Right lobe of liver (tissue), 6 donors: ENCODE data around the gene IFI35. TPM values are rescaled to one million over a fixed set of nuclear protein-coding genes. Genes with fewer than 3 reads are reported as not detected.

Experiments
- ATAC-seq, 4 donors: fragments of 200-7000 bp; cut with Tn5 transposase; one replicate each; pipeline ENCODE4 v1.9.1; 2020; ENCODE audit warnings: mild to moderate bottlenecking in 4 of 4, moderate library complexity in 4 of 4
- DNase-seq, 3 donors: peaks; one replicate each; pipeline ENCODE4 v3.0.0-alpha.2; 2020
- H3K27ac ChIP-seq, 3 donors: fragments of 200-600 bp; one replicate each; pipeline ENCODE4 v1.8.0; 2022
- H3K27me3 ChIP-seq, 2 donors: fragments of 200-600 bp; one replicate each; pipeline ENCODE4 v1.8.0; 2022
- H3K36me3 ChIP-seq, 4 donors: fragments of 200-600 bp; sonication (generic) in 1 of 4; one replicate each; pipeline versions ENCODE4 v1.5.1 to v1.8.0; 2017 to 2022; ENCODE audit warnings: control low read depth in 1 of 4
- H3K4me1 ChIP-seq, 4 donors: fragments of 200-600 bp; sonication (generic) in 1 of 4; one replicate each; pipeline versions ENCODE4 v1.5.1 to v1.8.0; 2017 to 2022; ENCODE audit warnings: control low read depth in 1 of 4
- H3K4me3 ChIP-seq, 3 donors: fragments of 200-600 bp; one replicate each; pipeline ENCODE4 v1.8.0; 2022
- H3K9me3 ChIP-seq, 4 donors: fragments of 200-600 bp; sonication (generic) in 1 of 4; one replicate each; pipeline versions ENCODE4 v1.5.1 to v1.8.0; 2017 to 2022; ENCODE audit warnings: control low read depth in 1 of 4
- POLR2A ChIP-seq: fragments of 450-650 bp; IDR thresholded peaks from one replicate; pipeline ENCODE4 v1.6.1; 2017; ENCODE audit warnings: antibody characterized with exemption, mild to moderate bottlenecking
- WGBS: methylation state at CpG from one replicate; pipeline ENCODE4 v1.1.6; 2018; ENCODE audit warnings: low coverage, low lambda C conversion rate; ENCODE audit not compliant: insufficient coverage; ENCODE audit errors: missing lambda C conversion rate; 5-methylcytosine and 5-hydroxymethylcytosine counted together
- intact Hi-C, 2 donors: fragments of 100-400 bp; cut with DNase I; formaldehyde crosslinking; loops; one replicate each; pipeline versions ENCODE4 v1.11.2 to v1.14.1; 2022
- total RNA-seq, 6 experiments: library from RNA; depleted of rRNA in 2 of 6; stranded (reverse); fragments of >200 nt in 2 of 6; fragmentation: NEBNext Ultra II Directional in 3 of 6; extraction: Animal tissue kit (Norgen Biotek cat#: 25700) in 3 of 6; gene quantifications; one replicate each; pipeline versions ENCODE4 v1.1.0 to v1.2.4, GENCODE V29; 2016 to 2023
- TF ChIP-seq, protein P1 (sequence below), 4 donors: fragments of 200-600 bp in 3 of 4; fragments of 450-650 bp in 1 of 4; IDR thresholded peaks; one replicate each; pipeline versions ENCODE4 v1.5.1 to v1.8.0; 2016 to 2022; ENCODE audit warnings: antibody characterized with exemption in 4 of 4, mild to moderate bottlenecking in 2 of 4
- donor health status: DM: no; HTN: yes; CAD: no.
- donor health status: DM: no; HTN: no; CAD: no.
- donor health status: DM: no; HTN: no; CAD: no.
- donor health status: DM: no; HTN: yes; CAD: no.
- donor health status: DM: no; HTN: yes; CAD: no.

IFI35 gene
- total RNA-seq, 6 experiments from 2014 or later: 14.1 to 23.3 (median 18.1) TPM

DNA sequence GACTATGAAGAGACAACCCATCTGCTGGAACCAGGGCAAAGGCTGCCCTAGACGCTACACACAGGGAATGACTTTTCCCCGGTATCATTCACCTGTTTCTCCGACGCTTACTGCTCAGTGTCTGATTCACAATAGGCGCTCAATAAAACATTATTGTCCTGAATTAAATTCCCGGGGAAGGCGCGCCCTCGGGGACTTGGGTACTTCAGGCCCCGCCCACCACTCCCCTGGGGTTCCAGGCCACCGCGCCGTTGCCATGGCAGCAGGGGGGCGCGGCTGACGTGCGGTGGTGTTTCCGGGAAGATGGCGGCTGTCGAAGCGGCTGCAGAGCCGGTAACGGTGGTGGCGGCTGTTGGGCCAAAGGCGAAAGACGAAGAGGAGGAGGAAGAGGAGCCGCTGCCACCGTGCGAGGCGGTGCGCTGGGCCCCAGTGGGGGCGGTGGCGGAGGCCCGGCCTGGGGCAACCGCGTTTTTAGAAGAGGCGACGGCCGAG, 26.3 kb upstream of the IFI35 start, which contains the start of gene RUNDC1:
Gene RUNDC1 (plus strand): TSS at position 292 of the 492 bp plus-strand sequence. CDS start 12 bp downstream, at position 304.
- peak within 1 kb of the TSS; percentile 40 to 82 (median 77) for H3K27ac ChIP-seq
- 0% methylated on average over 5 of the region's 39 CpGs for WGBS
- peak; percentile 94 to 95 (median 94) for ATAC-seq

DNA sequence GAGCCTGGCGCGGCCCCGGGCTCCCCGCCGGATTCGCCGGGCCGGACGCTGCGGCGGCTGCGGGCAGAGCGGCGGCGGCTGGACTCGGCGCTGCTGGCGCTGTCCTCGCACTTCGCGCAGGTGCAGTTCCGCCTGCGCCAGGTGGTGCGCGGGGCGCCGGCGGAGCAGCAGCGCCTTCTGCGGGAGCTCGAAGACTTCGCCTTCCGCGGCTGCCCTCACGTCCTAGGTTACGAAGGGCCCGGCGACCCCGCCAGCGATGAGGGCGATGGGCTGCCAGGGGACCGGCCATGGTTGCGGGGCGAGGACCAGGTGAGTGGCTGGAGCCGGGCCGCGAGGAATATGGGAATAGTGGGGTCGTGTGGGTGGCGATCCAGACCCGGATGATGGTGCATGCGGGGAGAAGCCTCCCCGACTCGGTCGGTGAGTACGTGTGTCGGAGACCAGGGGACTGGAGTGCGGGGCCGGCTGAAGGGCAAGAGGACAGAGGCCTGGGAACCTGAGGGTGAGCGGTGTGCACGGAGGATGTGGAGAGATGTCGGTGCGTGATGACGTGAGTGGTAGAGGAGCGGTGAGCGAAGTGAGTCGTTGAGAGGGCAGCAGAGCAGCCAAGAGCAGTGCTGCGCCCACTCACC, 25.7 kb upstream of the IFI35 start:
- ATAC-seq (peak; percentile 65 to 82 (median 78)), DNase-seq (peak; percentile 51 to 66 (median 59))
- intact Hi-C loops: no loop called here
- H3K27ac ChIP-seq: peak overlapping the region; percentile 40 to 82 (median 77)
- peak; percentile 22 for TF ChIP-seq POLR2A
- TF ChIP-seq, protein P1, sequence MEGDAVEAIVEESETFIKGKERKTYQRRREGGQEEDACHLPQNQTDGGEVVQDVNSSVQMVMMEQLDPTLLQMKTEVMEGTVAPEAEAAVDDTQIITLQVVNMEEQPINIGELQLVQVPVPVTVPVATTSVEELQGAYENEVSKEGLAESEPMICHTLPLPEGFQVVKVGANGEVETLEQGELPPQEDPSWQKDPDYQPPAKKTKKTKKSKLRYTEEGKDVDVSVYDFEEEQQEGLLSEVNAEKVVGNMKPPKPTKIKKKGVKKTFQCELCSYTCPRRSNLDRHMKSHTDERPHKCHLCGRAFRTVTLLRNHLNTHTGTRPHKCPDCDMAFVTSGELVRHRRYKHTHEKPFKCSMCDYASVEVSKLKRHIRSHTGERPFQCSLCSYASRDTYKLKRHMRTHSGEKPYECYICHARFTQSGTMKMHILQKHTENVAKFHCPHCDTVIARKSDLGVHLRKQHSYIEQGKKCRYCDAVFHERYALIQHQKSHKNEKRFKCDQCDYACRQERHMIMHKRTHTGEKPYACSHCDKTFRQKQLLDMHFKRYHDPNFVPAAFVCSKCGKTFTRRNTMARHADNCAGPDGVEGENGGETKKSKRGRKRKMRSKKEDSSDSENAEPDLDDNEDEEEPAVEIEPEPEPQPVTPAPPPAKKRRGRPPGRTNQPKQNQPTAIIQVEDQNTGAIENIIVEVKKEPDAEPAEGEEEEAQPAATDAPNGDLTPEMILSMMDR (IDR thresholded peaks at IDR 0.05): peak in 2 of 4 donors; percentile 13 to 21
- peak overlapping the region; percentile 94 to 97 (median 97) for H3K4me3 ChIP-seq
- 0% methylated on average over 17 of the region's 67 CpGs for WGBS
- no peaks in the 10 kb centered on the region for H3K27me3 ChIP-seq
- H3K9me3 ChIP-seq: no peaks in the 10 kb centered on the region
- H3K36me3 ChIP-seq: no peaks in the 10 kb centered on the region
- peaks cover 0 to 18% (median 6%) of the 10 kb centered on the region in 4 donors for H3K4me1 ChIP-seq

More for the DNA sequence above, 26.3 kb upstream of the IFI35 start, which contains the start of gene RUNDC1:
- Histone ChIP-seq H3K4me1 (peaks cover 0 to 18% (median 6%) of the 10 kb centered on the region in 4 donors), H3K27me3 (no peaks in the 10 kb centered on the region), H3K4me3 (peak within 1 kb of the TSS; percentile 94 to 97 (median 97)), H3K9me3 (no peaks in the 10 kb centered on the region), H3K36me3 (no peaks in the 10 kb centered on the region)
- DNase-seq: peak; percentile 93 to 94 (median 94)
- TF ChIP-seq POLR2A: peak; percentile 33
- TF ChIP-seq, protein P1 (IDR thresholded peaks at IDR 0.05): no peak
- intact Hi-C loops: no loop called here

DNA sequence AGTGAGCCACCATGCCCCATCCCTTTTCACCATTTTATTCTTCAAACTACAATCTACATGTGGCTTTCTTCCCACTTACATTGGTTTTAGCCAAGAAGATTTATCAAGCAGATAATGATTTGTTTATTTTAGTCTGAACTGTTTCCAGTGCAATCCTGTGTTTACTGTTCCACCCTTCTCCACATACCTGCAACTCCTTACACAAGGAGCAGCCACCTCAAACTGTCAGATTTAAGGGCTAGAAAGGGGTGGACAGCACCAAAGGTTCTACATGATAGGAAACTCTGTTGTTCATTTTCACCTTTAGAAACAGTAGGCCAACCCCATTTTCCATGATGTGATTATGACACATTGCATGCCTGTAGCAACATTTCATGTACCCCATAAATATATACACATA, 24.3 kb upstream of the IFI35 start:
- H3K27ac ChIP-seq: no peak overlapping the region
- H3K4me3 ChIP-seq: no peak overlapping the region
- H3K9me3 ChIP-seq: no peaks in the 10 kb centered on the region
- H3K4me1 ChIP-seq: peaks cover 0 to 18% (median 6%) of the 10 kb centered on the region in 4 donors
- DNase-seq (no peak), ATAC-seq (no peak)
- intact Hi-C loops: no loop called here
- H3K36me3 ChIP-seq: peaks cover 0 to 7% (median 1%) of the 10 kb centered on the region in 4 donors
- no peaks in the 10 kb centered on the region for H3K27me3 ChIP-seq
- TF ChIP-seq, protein P1 (IDR thresholded peaks at IDR 0.05): no peak
- TF ChIP-seq POLR2A: no peak

DNA sequence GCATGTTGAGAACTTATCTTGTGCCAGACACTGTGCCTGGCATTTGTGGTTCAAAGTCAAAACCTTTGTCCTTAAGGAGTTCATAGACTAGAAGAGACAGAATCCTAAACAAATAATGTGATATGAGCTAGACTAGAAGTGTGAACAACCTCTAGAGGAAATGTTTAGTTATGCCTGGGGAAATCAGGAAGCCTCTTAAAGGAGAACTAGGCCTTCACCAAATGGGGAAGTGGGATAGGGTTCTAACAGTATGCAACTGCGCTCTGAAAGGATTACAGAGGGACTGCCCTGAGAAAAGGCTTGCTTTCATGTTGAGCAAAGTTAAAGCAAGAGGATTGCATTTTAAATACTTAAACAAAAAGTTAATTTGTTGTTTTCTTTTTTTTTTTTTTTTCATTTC, 21.4 kb upstream of the IFI35 start:
- Histone ChIP-seq H3K9me3 (no peaks in the 10 kb centered on the region), H3K4me3 (no peak overlapping the region), H3K27me3 (no peaks in the 10 kb centered on the region), H3K4me1 (peaks cover 0 to 13% (median 6%) of the 10 kb centered on the region in 4 donors), H3K27ac (no peak overlapping the region), H3K36me3 (peaks cover 0 to 36% (median 12%) of the 10 kb centered on the region in 4 donors)
- 50% methylated on average over 1 of the region's 1 CpG for WGBS
- intact Hi-C loops: no loop called here
- no peak for DNase-seq
- peak in 3 of 4 donors; percentile 9 to 47 (median 15) for ATAC-seq
- TF ChIP-seq, protein P1 (IDR thresholded peaks at IDR 0.05): no peak
- TF ChIP-seq POLR2A: no peak
